Measurements from ENCODE around the gene WIPF2.

GRCh38 chr17:40265337-40265736 lies 46.2 kb downstream of the WIPF2 start:
- TF ChIP-seq CTCF (IDR thresholded peaks at IDR 0.05) (no peak), POLR2A (IDR thresholded peaks at IDR 0.05) (no peak)
